IMR-90 (cell line): ENCODE results near the gene APOL3. TPM values are rescaled to one million over a fixed set of nuclear protein-coding genes. Genes with fewer than 3 reads are reported as not detected.

Source experiments
- ATAC-seq: fragments of 200-7000 bp; cut with Tn5 transposase; 2 replicates; pipeline ENCODE4 v1.9.1; 2020; ENCODE audit warnings: low read depth, mild to moderate bottlenecking, moderate library complexity
- BruUV-seq: library from RNA; stranded (reverse); fragments of 400-500 nt; replicated peaks from 2 replicates; lab custom pipeline; 2021; lab: Mats Ljungman, UMichigan
- CTCF ChIA-PET: fragments of 300-600 bp; formaldehyde crosslinking; extraction: SDS; loops from one replicate; lab custom pipeline; 2021; ENCODE audit warnings: antibody characterized with exemption; lab: Yijun Ruan, JAX
- POLR2A ChIA-PET: fragments of 300-600 bp; sonication (Branson Sonifier 250); formaldehyde crosslinking; loops from one replicate; lab custom pipeline; 2022; ENCODE audit warnings: antibody characterized with exemption; ENCODE audit not compliant: unreplicated experiment; lab: Charles Lee
- DNase-seq: peaks from one replicate; pipeline ENCODE4 v3.0.0; 2013
- H2AFZ ChIP-seq: replicated peaks from 2 replicates; pipeline ENCODE3; 2013; ENCODE audit warnings: low read length, mild to moderate bottlenecking; ENCODE audit not compliant: poor library complexity
- H2AK5ac ChIP-seq: 2 replicates; pipeline ENCODE4 v1.6.1; 2013; ENCODE audit warnings: low read depth, low read length, inconsistent platforms
- H2AK9ac ChIP-seq: replicated peaks from 2 replicates; pipeline ENCODE3; 2013; ENCODE audit warnings: mild to moderate bottlenecking, low read depth, low read length, moderate library complexity; ENCODE audit not compliant: poor library complexity
- H2BK120ac ChIP-seq: 2 replicates; pipeline ENCODE4 v1.6.1; 2013; ENCODE audit warnings: low read depth, low read length, inconsistent platforms
- H2BK15ac ChIP-seq: 3 replicates; pipeline ENCODE4 v1.6.1; 2013; ENCODE audit warnings: low read depth, low read length, inconsistent platforms
- H2BK20ac ChIP-seq: 2 replicates; pipeline ENCODE4 v1.6.1; 2013; ENCODE audit warnings: low read depth, mild to moderate bottlenecking, inconsistent platforms, low read length, moderate library complexity
- H2BK5ac ChIP-seq: 2 replicates; pipeline ENCODE4 v1.6.1; 2013; ENCODE audit warnings: mild to moderate bottlenecking, low read depth, low read length, inconsistent platforms; ENCODE audit not compliant: poor library complexity, severe bottlenecking
- H3K14ac ChIP-seq: replicated peaks from 2 replicates; pipeline ENCODE4 v1.6.1; 2013; ENCODE audit warnings: low read depth, low read length, inconsistent platforms
- H3K18ac ChIP-seq: 2 replicates; pipeline ENCODE4 v1.6.1; 2013; ENCODE audit warnings: low read depth, low read length, control low read depth
- H3K23ac ChIP-seq: 2 replicates; pipeline ENCODE4 v1.6.1; 2013; ENCODE audit warnings: low read depth, low read length, inconsistent platforms
- H3K27ac ChIP-seq: 2 replicates; pipeline ENCODE4 v1.5.1; 2013; ENCODE audit warnings: mild to moderate bottlenecking, control low read depth, low read length; ENCODE audit not compliant: insufficient read depth
- H3K27me3 ChIP-seq: 2 replicates; pipeline ENCODE4 v1.6.1; 2013; ENCODE audit warnings: low read length; ENCODE audit not compliant: control insufficient read depth, insufficient read depth
- H3K36me3 ChIP-seq: 2 replicates; pipeline ENCODE4 v1.6.1; 2013; ENCODE audit warnings: low read length, mixed read lengths; ENCODE audit not compliant: control insufficient read depth, insufficient read depth
- H3K4ac ChIP-seq: 2 replicates; pipeline ENCODE4 v1.6.1; 2013; ENCODE audit warnings: low read depth, low read length, inconsistent platforms
- H3K4me1 ChIP-seq: 2 replicates; pipeline ENCODE4 v1.6.1; 2013; ENCODE audit warnings: low read length, mixed read lengths; ENCODE audit not compliant: control insufficient read depth, insufficient read depth
- H3K4me2 ChIP-seq: 2 replicates; pipeline ENCODE4 v1.6.1; 2013; ENCODE audit warnings: low read depth, mild to moderate bottlenecking, control low read depth, low read length, moderate library complexity
- H3K4me3 ChIP-seq: 2 replicates; pipeline ENCODE4 v1.5.1; 2013; ENCODE audit warnings: low read depth, mild to moderate bottlenecking, control low read depth, low read length, moderate library complexity; ENCODE audit not compliant: insufficient read depth
- H3K56ac ChIP-seq: 2 replicates; pipeline ENCODE4 v1.6.1; 2013; ENCODE audit warnings: low read length, inconsistent platforms; ENCODE audit not compliant: insufficient read depth; ENCODE audit errors: extremely low read depth
- H3K79me1 ChIP-seq, 2 experiments: 2 replicates each; pipeline ENCODE4 v1.6.1; 2013; ENCODE audit warnings: low read length in 2 of 2, inconsistent platforms in 1 of 2, low read depth in 1 of 2
- H3K9ac ChIP-seq: 2 replicates; pipeline ENCODE4 v1.6.1; 2013; ENCODE audit warnings: low read depth, low read length, control low read depth
- H3K9me1 ChIP-seq: 2 replicates; pipeline ENCODE4 v1.6.1; 2013; ENCODE audit warnings: low read length, inconsistent platforms; ENCODE audit not compliant: insufficient read depth
- H3K9me3 ChIP-seq: 2 replicates; pipeline ENCODE4 v1.6.1; 2013; ENCODE audit warnings: low read length; ENCODE audit not compliant: control insufficient read depth, insufficient read depth
- H4K20me1 ChIP-seq: 2 replicates; pipeline ENCODE4 v1.6.1; 2013; ENCODE audit warnings: low read length, inconsistent platforms; ENCODE audit not compliant: insufficient read depth
- H4K5ac ChIP-seq: 2 replicates; pipeline ENCODE4 v1.6.1; 2013; ENCODE audit warnings: mild to moderate bottlenecking, low read depth, low read length, control low read depth
- H4K8ac ChIP-seq, 2 experiments: 2 replicates each; pipeline ENCODE4 v1.6.1; 2013; ENCODE audit warnings: low read depth in 2 of 2, low read length in 2 of 2, control low read depth in 1 of 2, inconsistent platforms in 1 of 2
- H4K91ac ChIP-seq: 2 replicates; pipeline ENCODE4 v1.6.1; 2013; ENCODE audit warnings: low read depth, low read length, inconsistent platforms; ENCODE audit not compliant: insufficient read depth
- BHLHE40 ChIP-seq: fragments of 150-350 bp; IDR thresholded peaks from 2 replicates; pipeline ENCODE4 v1.6.1; 2016; ENCODE audit warnings: mild to moderate bottlenecking, low read depth, low read length
- CEBPB ChIP-seq: IDR thresholded peaks from 2 replicates; pipeline ENCODE4 v1.6.1; 2012; ENCODE audit warnings: low read depth, low read length, improper control_type of control experiment
- CHD1 ChIP-seq: IDR thresholded peaks from 2 replicates; pipeline ENCODE4 v1.6.1; 2012; ENCODE audit warnings: low read depth, low read length, improper control_type of control experiment
- CTCF ChIP-seq: conservative IDR thresholded peaks from 2 replicates; pipeline ENCODE4 v1.5.1; 2012; ENCODE audit warnings: mild to moderate bottlenecking, low read depth, low read length, improper control_type of control experiment
- ELK1 ChIP-seq: fragments of 150-350 bp; IDR thresholded peaks from 2 replicates; pipeline ENCODE4 v1.6.1; 2016; ENCODE audit warnings: low read depth, mild to moderate bottlenecking, low read length, moderate library complexity, borderline replicate concordance
- FOS ChIP-seq: fragments of 150-350 bp; IDR thresholded peaks from 2 replicates; pipeline ENCODE4 v1.6.1; 2016; ENCODE audit warnings: low read depth, low read length
- MAFK ChIP-seq: IDR thresholded peaks from 2 replicates; pipeline ENCODE4 v1.6.1; 2012; ENCODE audit warnings: low read depth, low read length, improper control_type of control experiment
- MAZ ChIP-seq: IDR thresholded peaks from 2 replicates; pipeline ENCODE4 v1.6.1; 2012; ENCODE audit warnings: low read depth, mild to moderate bottlenecking, low read length, improper control_type of control experiment, moderate library complexity, borderline replicate concordance
- MXI1 ChIP-seq: IDR thresholded peaks from 2 replicates; pipeline ENCODE4 v1.6.1; 2012; ENCODE audit warnings: low read depth, mild to moderate bottlenecking, low read length, moderate library complexity, borderline replicate concordance
- NFE2L2 ChIP-seq: fragments of 150-350 bp; IDR thresholded peaks from 2 replicates; pipeline ENCODE4 v1.6.1; 2016; ENCODE audit warnings: low read depth, mild to moderate bottlenecking, low read length
- POLR2A ChIP-seq: IDR thresholded peaks from 2 replicates; pipeline ENCODE4 v1.6.1; 2012; ENCODE audit warnings: mild to moderate bottlenecking, low read depth, low read length
- RAD21 ChIP-seq: IDR thresholded peaks from 2 replicates; pipeline ENCODE4 v1.6.1; 2012; ENCODE audit warnings: low read length, improper control_type of control experiment
- RCOR1 ChIP-seq: IDR thresholded peaks from 2 replicates; pipeline ENCODE4 v1.6.1; 2012; ENCODE audit warnings: mild to moderate bottlenecking, low read length, improper control_type of control experiment; ENCODE audit not compliant: insufficient replicate concordance
- RFX5 ChIP-seq: IDR thresholded peaks from 2 replicates; pipeline ENCODE4 v1.8.0; 2012; ENCODE audit warnings: low read depth, mild to moderate bottlenecking, low read length, moderate library complexity
- SMC3 ChIP-seq: fragments of 150-350 bp; IDR thresholded peaks from 2 replicates; pipeline ENCODE4 v1.6.1; 2016; ENCODE audit warnings: low read depth, mild to moderate bottlenecking, antibody characterized with exemption, low read length, moderate library complexity
- WGBS, 2 experiments: methylation state at CpG; one replicate each; pipeline versions ENCODE4 v1.1.5 to v1.1.7; 2013; ENCODE audit warnings: missing lambda C conversion rate in 2 of 2; ENCODE audit not compliant: insufficient read length in 1 of 2; ENCODE audit errors: extremely low coverage in 2 of 2; 5-methylcytosine and 5-hydroxymethylcytosine counted together
- dilution Hi-C: fragments of 300-500 bp; cut with HindIII; formaldehyde crosslinking; loops from one replicate; pipeline ENCODE4 v1.14.3; 2018; ENCODE audit warnings: low sequenced_read_pairs; ENCODE audit not compliant: unreplicated experiment
- in situ Hi-C: fragments of 300-500 bp; cut with MboI; formaldehyde crosslinking; loops from 3 replicates; pipeline ENCODE4 v1.14.3; 2019; ENCODE audit warnings: low sequenced_read_pairs, inconsistent platforms, mixed read lengths
- intact Hi-C: fragments of 100-400 bp; cut with micrococcal nuclease; formaldehyde crosslinking; loops from 2 replicates; pipeline ENCODE4 v1.10.0; 2022
- polyA plus RNA-seq, 3 experiments: library from polyadenylated mRNA; depleted of rRNA; stranded (reverse); fragments of >200 nt; gene quantifications; 2 replicates each; pipeline ENCODE4 v1.2.3, GENCODE V29; 2012; ENCODE audit warnings: low replicate concordance in 1 of 3
- total RNA-seq: library from RNA; depleted of rRNA; stranded (reverse); fragments of >200 nt; gene quantifications from 2 replicates; pipeline ENCODE4 v1.2.3, GENCODE V29; 2012
- TF ChIP-seq, protein P1 (sequence below): fragments of 150-350 bp; IDR thresholded peaks from 2 replicates; pipeline ENCODE4 v1.6.1; 2017; ENCODE audit warnings: mild to moderate bottlenecking, antibody characterized with exemption, low read length, low read depth

Gene APOL3
- total and polyA plus RNA-seq, 2 of the 4 experiments (the other 2 are of a cell fraction) = 1.4 to 2.3 TPM

- dilution Hi-C loops (no loop called here), intact Hi-C loops (no loop called here), in situ Hi-C loops (no loop called here)
- H3K4me1 ChIP-seq = no peaks in the 10 kb centered on the region
- H4K5ac ChIP-seq = no peak overlapping the region
- no peaks in the 10 kb centered on the region for H3K36me3 ChIP-seq
- no peak overlapping the region for H2AK9ac ChIP-seq
- ChIA-PET CTCF (no interaction called here), POLR2A (no interaction called here)
- no peaks in the 10 kb centered on the region; the same call in 1 of the 2 replicates for H3K27me3 ChIP-seq
- H4K20me1 ChIP-seq = no peaks in the 10 kb centered on the region
- no peak overlapping the region for H2AFZ ChIP-seq
- no peak overlapping the region for H3K23ac ChIP-seq
- no peak overlapping the region for H4K8ac ChIP-seq
- DNase-seq = no peak
- WGBS, 2 experiments = no CpG with 5 or more reads among the region's 8 CpGs
- no peaks in the 10 kb centered on the region for H3K79me1 ChIP-seq
- BruUV-seq = no TSS peak
- H2BK15ac ChIP-seq = no peak overlapping the region
- no peak overlapping the region for H3K56ac ChIP-seq
- no peak overlapping the region for H2AK5ac ChIP-seq
- H2BK120ac ChIP-seq = no peak overlapping the region
- no peak overlapping the region for H3K4me2 ChIP-seq
- no peak for TF ChIP-seq FOS
- no peak for TF ChIP-seq POLR2A
- no peak for TF ChIP-seq ELK1
- TF ChIP-seq BHLHE40 = no peak
- no peak for TF ChIP-seq MAFK
- TF ChIP-seq SMC3 = no peak
- no peak for TF ChIP-seq RCOR1
- TF ChIP-seq CTCF = no peak
- no peak for TF ChIP-seq MAZ
- TF ChIP-seq CHD1 = no peak
- TF ChIP-seq RFX5 = no peak
- no peak for TF ChIP-seq MXI1
- no peak for TF ChIP-seq RAD21
- no peak for TF ChIP-seq NFE2L2
- TF ChIP-seq CEBPB = no peak
- TF ChIP-seq, protein P1, sequence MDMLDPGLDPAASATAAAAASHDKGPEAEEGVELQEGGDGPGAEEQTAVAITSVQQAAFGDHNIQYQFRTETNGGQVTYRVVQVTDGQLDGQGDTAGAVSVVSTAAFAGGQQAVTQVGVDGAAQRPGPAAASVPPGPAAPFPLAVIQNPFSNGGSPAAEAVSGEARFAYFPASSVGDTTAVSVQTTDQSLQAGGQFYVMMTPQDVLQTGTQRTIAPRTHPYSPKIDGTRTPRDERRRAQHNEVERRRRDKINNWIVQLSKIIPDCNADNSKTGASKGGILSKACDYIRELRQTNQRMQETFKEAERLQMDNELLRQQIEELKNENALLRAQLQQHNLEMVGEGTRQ = no peak
- ATAC-seq = no peak
- H3K14ac ChIP-seq = no peak overlapping the region
- no peak overlapping the region for H3K9ac ChIP-seq
- no peak overlapping the region for H3K4ac ChIP-seq
- no peak overlapping the region for H2BK20ac ChIP-seq
- no peak overlapping the region for H3K18ac ChIP-seq
- H3K27ac ChIP-seq = no peak overlapping the region
- H3K9me1 ChIP-seq = no peaks in the 10 kb centered on the region
- H4K91ac ChIP-seq = no peak overlapping the region
- no peak overlapping the region for H2BK5ac ChIP-seq
- no peaks in the 10 kb centered on the region; the same call in 1 of the 2 replicates for H3K9me3 ChIP-seq
- no peak overlapping the region for H3K4me3 ChIP-seq
These were observed 53.1 kb downstream of the APOL3 start for GRCh38 chr22:36107436-36107835.
